HepG2 (cell line): ENCODE results near the gene CLPSL2. TPM values are rescaled to one million over a fixed set of nuclear protein-coding genes. Genes with fewer than 3 reads are reported as not detected.

Experiments used
- ATAC-seq: fragments of 200-7000 bp; cut with Tn5 transposase; 3 replicates; pipeline ENCODE4 v1.9.1; 2020; ENCODE audit warnings: mild to moderate bottlenecking, moderate library complexity
- BruUV-seq: library from RNA; stranded (reverse); fragments of 400-500 nt; replicated peaks from 2 replicates; lab custom pipeline; 2021; lab: Mats Ljungman, UMichigan
- CTCF ChIA-PET: fragments of 300-600 bp; formaldehyde crosslinking; extraction: SDS; loops from one replicate; lab custom pipeline; 2021; ENCODE audit warnings: low total read pairs, inconsistent platforms, low intra/inter-chr PET ratio; lab: Yijun Ruan, JAX
- POLR2A ChIA-PET: fragments of 350-600 bp; sonication (Branson Sonifier 250); formaldehyde crosslinking; loops from one replicate; lab custom pipeline; 2020; ENCODE audit warnings: antibody characterized with exemption, inconsistent platforms; lab: Yijun Ruan, JAX
- DNase-seq: peaks from one replicate; pipeline ENCODE4 v3.0.0-alpha.2; 2015; ENCODE audit warnings: low spot score
- FAIRE-seq: peaks from 3 replicates; lab custom pipeline; 2011; peaks lifted over from hg19 to GRCh38; lab: Jason Lieb, UNC
- H2AFZ ChIP-seq: one replicate; pipeline ENCODE4 v1.6.1; 2011; ENCODE audit warnings: low read length, inconsistent platforms
- H3K27ac ChIP-seq: fragments of 300-600 bp; 3 replicates; pipeline ENCODE4 v1.8.0; 2011; ENCODE audit warnings: mixed run types, mild to moderate bottlenecking, mixed read lengths, low read length, inconsistent platforms; ENCODE audit not compliant: insufficient read depth; ENCODE audit errors: extremely low read length
- H3K27me3 ChIP-seq, 2 experiments: fragments of 200-600 bp in 1 of 2; 2 replicates in 1 of 2; 3 replicates in 1 of 2; pipeline versions ENCODE4 v1.6.0 to v1.8.0; 2011; ENCODE audit warnings: low read length in 2 of 2, mild to moderate bottlenecking in 2 of 2, moderate library complexity in 2 of 2, inconsistent platforms in 1 of 2; ENCODE audit not compliant: insufficient read depth in 2 of 2, control insufficient read depth in 1 of 2
- H3K36me3 ChIP-seq, 2 experiments: fragments of 200-600 bp in 1 of 2; replicated peaks in 1 of 2; 2 replicates in 1 of 2; 3 replicates in 1 of 2; pipeline versions ENCODE4 v1.5.1 to v1.8.0; 2011; ENCODE audit warnings: low read length in 2 of 2, inconsistent platforms in 1 of 2; ENCODE audit not compliant: insufficient read depth in 2 of 2, control insufficient read depth in 1 of 2
- H3K4me1 ChIP-seq: 2 replicates; pipeline ENCODE4 v1.5.1; 2012; ENCODE audit warnings: low read length, inconsistent platforms; ENCODE audit not compliant: insufficient read depth
- H3K4me2 ChIP-seq: 2 replicates; pipeline ENCODE4 v1.6.0; 2011; ENCODE audit warnings: low read depth, low read length, inconsistent platforms
- H3K4me3 ChIP-seq, 3 experiments: fragments of 200-600 bp in 1 of 3; sonication (generic), shearing (Covaris generic) in 1 of 3; replicated peaks in 1 of 3; 2 replicates each; pipeline ENCODE4 v1.5.1; 2011 to 2016; ENCODE audit warnings: low read length in 3 of 3, inconsistent platforms in 2 of 3, low read depth in 2 of 3, mild to moderate bottlenecking in 2 of 3, control low read depth in 1 of 3, mixed read lengths in 1 of 3; ENCODE audit not compliant: insufficient read depth in 1 of 3
- H3K79me2 ChIP-seq: one replicate; pipeline ENCODE4 v1.6.1; 2011; ENCODE audit warnings: low read length, inconsistent platforms; ENCODE audit not compliant: insufficient read depth
- H3K9ac ChIP-seq: 2 replicates; pipeline ENCODE4 v1.6.0; 2011; ENCODE audit warnings: mild to moderate bottlenecking, low read depth, low read length, inconsistent platforms; ENCODE audit not compliant: insufficient read depth
- H3K9me3 ChIP-seq: 2 replicates; pipeline ENCODE4 v1.5.1; 2012; ENCODE audit warnings: mild to moderate bottlenecking, low read length
- H4K20me1 ChIP-seq: 2 replicates; pipeline ENCODE4 v1.6.0; 2011; ENCODE audit warnings: inconsistent platforms, mild to moderate bottlenecking, low read length, moderate library complexity; ENCODE audit not compliant: insufficient read depth
- BCL3 ChIP-seq: sonication (generic); formaldehyde crosslinking; IDR thresholded peaks from 2 replicates; pipeline ENCODE4 v1.5.1; 2020; ENCODE audit warnings: mild to moderate bottlenecking, missing genetic modification reagents, moderate library complexity
- GPN1 ChIP-seq: sonication (generic); formaldehyde crosslinking; IDR thresholded peaks from 2 replicates; pipeline ENCODE4 v1.5.1; 2020; ENCODE audit warnings: missing genetic modification reagents, borderline replicate concordance
- KLF9 ChIP-seq: IDR thresholded peaks from 2 replicates; pipeline ENCODE4 v1.6.1; 2016; ENCODE audit warnings: low read depth
- MIER3 ChIP-seq: IDR thresholded peaks from 2 replicates; pipeline ENCODE4 v1.6.1; 2016; ENCODE audit warnings: missing compliant biosample characterization, borderline replicate concordance
- RBM39 ChIP-seq: fragments of 200-400 bp; formaldehyde crosslinking; IDR thresholded peaks from one replicate; pipeline ENCODE4 v1.6.1; 2018; ENCODE audit warnings: antibody characterized with exemption, mild to moderate bottlenecking, low read depth, low read length; ENCODE audit not compliant: poor library complexity, severe bottlenecking
- RNF2 ChIP-seq: fragments of 450-650 bp; conservative IDR thresholded peaks from 2 replicates; pipeline ENCODE4 v1.6.1; 2016; ENCODE audit warnings: low read depth
- SRSF9 ChIP-seq: fragments of 200-400 bp; formaldehyde crosslinking; IDR thresholded peaks from 2 replicates; pipeline ENCODE4 v1.6.1; 2018; ENCODE audit warnings: borderline replicate concordance, mild to moderate bottlenecking, low read depth, low read length; ENCODE audit not compliant: insufficient read depth, poor library complexity, severe bottlenecking
- TERF1 ChIP-seq: sonication (generic); formaldehyde crosslinking; IDR thresholded peaks from 2 replicates; pipeline ENCODE4 v1.8.0; 2022; ENCODE audit warnings: mild to moderate bottlenecking, missing genetic modification reagents, moderate library complexity
- ZNF552 ChIP-seq: sonication (generic); formaldehyde crosslinking; IDR thresholded peaks from 2 replicates; pipeline ENCODE4 v1.9.0; 2022; ENCODE audit warnings: missing genetic modification reagents, mild to moderate bottlenecking, borderline replicate concordance
- ZNF724P ChIP-seq: sonication (generic); formaldehyde crosslinking; IDR thresholded peaks from 2 replicates; pipeline ENCODE4 v1.8.0; 2022; ENCODE audit warnings: missing genetic modification reagents, borderline replicate concordance
- WGBS: methylation state at CpG from one replicate; pipeline ENCODE4 v1.1.6; 2017; ENCODE audit warnings: low lambda C conversion rate; 5-methylcytosine and 5-hydroxymethylcytosine counted together
- in situ Hi-C: cut with HindIII; loops from 2 replicates; pipeline ENCODE4 v1.10.0; 2017; ENCODE audit warnings: low pct_unique_long_range_greater_than_20kb; ENCODE audit not compliant: extremely low pct_ligation_motif_present
- intact Hi-C: fragments of 100-400 bp; cut with micrococcal nuclease; formaldehyde crosslinking; loops from one replicate; pipeline ENCODE4 v1.10.0; 2022; ENCODE audit not compliant: unreplicated experiment
- polyA plus RNA-seq, 8 experiments: library from polyadenylated mRNA; depleted of rRNA in 3 of 8; stranded (reverse) in 7 of 8; unstranded in 1 of 8; fragments of >200 nt; fragmentation: Illumina TruSeq in 4 of 8; extraction: Trizol in 4 of 8; gene quantifications; 2 replicates each; pipeline versions ENCODE4 v1.2.1 to v1.2.3, GENCODE V29; 2011 to 2016; ENCODE audit warnings: low read depth in 4 of 8, missing spikeins in 1 of 8, mixed read lengths in 1 of 8; ENCODE audit not compliant: insufficient read depth in 1 of 8
- total RNA-seq, 5 experiments: library from RNA; depleted of rRNA; stranded (reverse); fragments of >200 nt; fragmentation: Illumina TruSeq; extraction: Trizol; gene quantifications; 2 replicates each; pipeline ENCODE4 v1.2.3, GENCODE V29; 2016; ENCODE audit warnings: low read depth in 1 of 5
- TF ChIP-seq, protein P1 (sequence below): IDR thresholded peaks from 2 replicates; pipeline ENCODE4 v1.6.1; 2016; ENCODE audit warnings: missing biosample characterization, missing genetic modification reagents, low read depth

CLPSL2 gene
- total and polyA plus RNA-seq, 2 of the 13 experiments (the other 11 are each of a cell fraction or from before 2014, with no cell fraction given) = not detected

- no peak for ATAC-seq
- TF ChIP-seq, protein P1, sequence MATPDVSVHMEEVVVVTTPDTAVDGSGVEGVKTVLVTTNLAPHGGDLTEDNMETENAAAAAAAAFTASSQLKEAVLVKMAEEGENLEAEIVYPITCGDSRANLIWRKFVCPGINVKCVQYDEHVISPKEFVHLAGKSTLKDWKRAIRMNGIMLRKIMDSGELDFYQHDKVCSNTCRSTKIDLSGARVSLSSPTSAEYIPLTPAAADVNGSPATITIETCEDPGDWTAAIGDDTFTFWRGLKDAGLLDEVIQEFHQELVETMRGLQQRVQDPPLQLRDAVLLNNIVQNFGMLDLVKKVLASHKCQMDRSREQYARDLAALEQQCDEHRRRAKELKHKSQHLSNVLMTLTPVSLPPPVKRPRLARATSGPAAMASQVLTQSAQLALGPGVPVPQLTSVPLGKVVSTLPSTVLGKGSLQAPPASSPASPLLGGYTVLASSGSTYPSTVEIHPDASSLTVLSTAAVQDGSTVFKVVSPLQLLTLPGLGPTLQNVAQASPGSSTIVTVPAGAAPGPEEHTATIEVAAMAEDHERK (CRISPR knock-in tag) = no peak
- TF ChIP-seq TERF1 (no peak), SRSF9 (no peak), BCL3 (CRISPR knock-in tag) (no peak), ZNF552 (no peak), RNF2 (no peak), MIER3 (CRISPR knock-in tag) (no peak), KLF9 (CRISPR knock-in tag) (no peak), ZNF724P (CRISPR knock-in tag) (no peak), RBM39 (no peak), GPN1 (CRISPR knock-in tag) (no peak)
- TF ChIP-seq, all 625 proteins: peak for 0
- ChIA-PET CTCF (no interaction called here), POLR2A (no interaction called here)
- intact Hi-C loops (no loop called here), in situ Hi-C loops (no loop called here)
- no peaks in the 10 kb centered on the region for H4K20me1 ChIP-seq
- H3K27ac ChIP-seq = no peak overlapping the region
- H3K4me2 ChIP-seq = no peak overlapping the region
- DNase-seq = no peak
- no peaks in the 10 kb centered on the region for H3K36me3 ChIP-seq
- H3K4me3 ChIP-seq = no peak overlapping the region
- 0 out of 2 replicates have a peak, but pooled peaks cover 11% of the 10 kb centered on the region for H3K4me1 ChIP-seq
- no TSS peak for BruUV-seq
- H3K27me3 ChIP-seq = peaks cover 6 to 36% of the 10 kb centered on the region in 2 experiments; a peak in 4 of 5 replicates
- no peak for FAIRE-seq
- no peaks in the 10 kb centered on the region for H3K9me3 ChIP-seq
- no peaks in the 10 kb centered on the region for H3K79me2 ChIP-seq
- H3K9ac ChIP-seq = no peak overlapping the region
- no peak overlapping the region for H2AFZ ChIP-seq
- WGBS = 22% methylated on average over 3 of the region's 3 CpGs
Measured at GRCh38 chr6:35759426-35759825, 17.0 kb upstream of the CLPSL2 start.
